ENCODE data around the gene SCML1. TPM values are rescaled to one million over a fixed set of nuclear protein-coding genes. Genes with fewer than 3 reads are reported as not detected.

The SCML1 gene
- total and polyA plus RNA-seq, 2 of the 4 experiments (the other 2 are of a cell fraction): 4.1 to 12.2 TPM

GRCh38 chrX:17788956-17789562, 51.8 kb downstream of the SCML1 start:
- H2AFZ ChIP-seq (replicated peaks; ENCODE audit: low read length, poor library complexity): no peak overlapping the region
- H3K4me2 ChIP-seq (ENCODE audit: low read depth, low read length): no peak overlapping the region
- H3K18ac ChIP-seq (ENCODE audit: low read depth, low read length): no peak overlapping the region
- H3K4me1 ChIP-seq (ENCODE audit: control insufficient read depth, insufficient read depth, low read length): no peaks in the 10 kb centered on the region
- BruUV-seq (replicated peaks): no TSS peak
- no peaks in the 10 kb centered on the region for H4K20me1 ChIP-seq (ENCODE audit: insufficient read depth, low read length)
- ChIA-PET POLR2A (ENCODE audit: unreplicated experiment) (no interaction called here), CTCF (no interaction called here)
- intact Hi-C loops (cut with micrococcal nuclease) (loop anchor here (10.0 kb wide), 1 partner anchor 426 kb away; no protein-coding TSS in a partner anchor), in situ Hi-C loops (cut with MboI; ENCODE audit: low sequenced_read_pairs) (no loop called here), dilution Hi-C loops (cut with HindIII; ENCODE audit: low sequenced_read_pairs, unreplicated experiment) (no loop called here)
- no peak overlapping the region for H3K9ac ChIP-seq (ENCODE audit: low read depth, low read length)
- no peak overlapping the region for H2BK20ac ChIP-seq (ENCODE audit: low read depth, low read length)
- no peak overlapping the region for H3K4me3 ChIP-seq (ENCODE audit: insufficient read depth, low read depth, low read length)
- H4K8ac ChIP-seq (ENCODE audit: low read depth in 2 of 2, low read length in 2 of 2): no peak overlapping the region
- DNase-seq (no peak), ATAC-seq (ENCODE audit: low read depth) (no peak)
- H3K9me3 ChIP-seq (ENCODE audit: control insufficient read depth, insufficient read depth, low read length): no peaks in the 10 kb centered on the region
- no peaks in the 10 kb centered on the region for H3K79me1 ChIP-seq (ENCODE audit: low read depth in 1 of 2, low read length in 2 of 2)
- H3K36me3 ChIP-seq (ENCODE audit: control insufficient read depth, insufficient read depth, low read length): no peaks in the 10 kb centered on the region
- no peak overlapping the region for H2AK9ac ChIP-seq (replicated peaks; ENCODE audit: low read depth, low read length, poor library complexity)
- no peak overlapping the region for H2BK15ac ChIP-seq (ENCODE audit: low read depth, low read length)
- H3K9me1 ChIP-seq (ENCODE audit: insufficient read depth, low read length): no peaks in the 10 kb centered on the region
- H3K27me3 ChIP-seq (ENCODE audit: control insufficient read depth, insufficient read depth, low read length): peaks cover 1% of the 10 kb centered on the region; the same call in 1 of the 2 replicates
- H2BK5ac ChIP-seq (ENCODE audit: low read depth, low read length, poor library complexity, severe bottlenecking): no peak overlapping the region
- no peak overlapping the region for H3K4ac ChIP-seq (ENCODE audit: low read depth, low read length)
- no peak for TF ChIP-seq SMC3 (IDR thresholded peaks at IDR 0.05; ENCODE audit: low read depth, low read length)
- TF ChIP-seq MAZ (IDR thresholded peaks at IDR 0.05; ENCODE audit: borderline replicate concordance, low read depth, low read length): no peak
- TF ChIP-seq BHLHE40 (IDR thresholded peaks at IDR 0.05; ENCODE audit: low read depth, low read length): no peak
- TF ChIP-seq MXI1 (IDR thresholded peaks at IDR 0.05; ENCODE audit: borderline replicate concordance, low read depth, low read length): no peak
- TF ChIP-seq NFE2L2 (IDR thresholded peaks at IDR 0.05; ENCODE audit: low read depth, low read length): no peak
- TF ChIP-seq MAFK (IDR thresholded peaks at IDR 0.05; ENCODE audit: low read depth, low read length): no peak
- no peak for TF ChIP-seq CTCF (conservative IDR thresholded peaks at IDR 0.05; ENCODE audit: low read depth, low read length)
- TF ChIP-seq POLR2A (IDR thresholded peaks at IDR 0.05; ENCODE audit: low read depth, low read length): no peak
- no peak for TF ChIP-seq RCOR1 (IDR thresholded peaks at IDR 0.05; ENCODE audit: insufficient replicate concordance, low read length)
- no peak for TF ChIP-seq CHD1 (IDR thresholded peaks at IDR 0.05; ENCODE audit: low read depth, low read length)
- TF ChIP-seq RAD21 (IDR thresholded peaks at IDR 0.05; ENCODE audit: low read length): no peak
- TF ChIP-seq FOS (IDR thresholded peaks at IDR 0.05; ENCODE audit: low read depth, low read length): no peak
- H4K91ac ChIP-seq (ENCODE audit: insufficient read depth, low read depth, low read length): no peak overlapping the region
- no peak overlapping the region for H3K14ac ChIP-seq (replicated peaks; ENCODE audit: low read depth, low read length)
- 60% methylated on average over 2 of the region's 8 CpGs; no CpG with 5 or more reads in 1 of the 2 experiments for WGBS, 2 experiments (ENCODE audit: extremely low coverage in 2 of 2, insufficient read length in 1 of 2)
- H2AK5ac ChIP-seq (ENCODE audit: low read depth, low read length): no peak overlapping the region
- H2BK120ac ChIP-seq (ENCODE audit: low read depth, low read length): no peak overlapping the region
- H3K27ac ChIP-seq (ENCODE audit: insufficient read depth, low read length): no peak overlapping the region
- H3K23ac ChIP-seq (ENCODE audit: low read depth, low read length): no peak overlapping the region
- H4K5ac ChIP-seq (ENCODE audit: low read depth, low read length): no peak overlapping the region
- H3K56ac ChIP-seq (ENCODE audit: extremely low read depth, insufficient read depth, low read length): no peak overlapping the region

Measured in IMR-90 (cell line).